K562 (cell line): ENCODE measurements around the gene INCA1. TPM values are rescaled to one million over a fixed set of nuclear protein-coding genes. Genes with fewer than 3 reads are reported as not detected.

Experiments
- ATAC-seq: fragments of 200-7000 bp; cut with Tn5 transposase; 3 replicates; pipeline ENCODE4 v1.9.1; 2020; ENCODE audit warnings: moderate library complexity
- BruUV-seq: library from RNA; stranded (reverse); fragments of 400-500 nt; replicated peaks from 2 replicates; lab custom pipeline; 2021; lab: Mats Ljungman, UMichigan
- CTCF ChIA-PET: fragments of 300-600 bp; formaldehyde crosslinking; extraction: SDS; loops from one replicate; lab custom pipeline; 2021; ENCODE audit warnings: low intra/inter-chr PET ratio; lab: Yijun Ruan, JAX
- POLR2A ChIA-PET: fragments of 300-600, 350-650 bp; sonication (Branson Sonifier 250); formaldehyde crosslinking; extraction: SDS; loops from one replicate; lab custom pipeline; 2021; ENCODE audit warnings: antibody characterized with exemption, inconsistent platforms; lab: Yijun Ruan, JAX
- DNase-seq, 4 experiments: peaks; one replicate each; pipeline versions ENCODE4 v3.0.0 to v3.0.0-alpha.2; 2011 to 2018; ENCODE audit warnings: low spot score in 3 of 4, mixed read lengths in 3 of 4; ENCODE audit errors: extremely low read depth in 1 of 4
- FAIRE-seq: peaks from 2 replicates; lab custom pipeline; 2011; peaks lifted over from hg19 to GRCh38; lab: Jason Lieb, UNC
- H2AFZ ChIP-seq: 2 replicates; pipeline ENCODE4 v1.6.0; 2011; ENCODE audit warnings: low read depth, low read length, control low read depth, inconsistent platforms
- H3K27ac ChIP-seq: fragments of 200-600 bp; 3 replicates; pipeline ENCODE4 v1.8.0; 2011; ENCODE audit warnings: low read depth, mild to moderate bottlenecking, control low read depth, inconsistent platforms, low read length, moderate library complexity, mixed read lengths; ENCODE audit errors: extremely low read depth
- H3K27me3 ChIP-seq, 2 experiments: fragments of 300-600 bp in 1 of 2; 2 replicates in 1 of 2; 3 replicates in 1 of 2; pipeline versions ENCODE4 v1.6.0 to v1.8.0; 2011; ENCODE audit warnings: inconsistent platforms in 2 of 2, low read length in 2 of 2, mild to moderate bottlenecking in 1 of 2, mixed read lengths in 1 of 2, moderate library complexity in 1 of 2; ENCODE audit not compliant: control insufficient read depth in 2 of 2, insufficient read depth in 2 of 2
- H3K36me3 ChIP-seq: fragments of 300-600 bp; 3 replicates; pipeline ENCODE4 v1.8.0; 2011; ENCODE audit warnings: mild to moderate bottlenecking, low read length, inconsistent platforms; ENCODE audit not compliant: control insufficient read depth, insufficient read depth
- H3K4me1 ChIP-seq, 2 experiments: fragments of 200-600 bp in 1 of 2; replicated peaks in 1 of 2; 2 replicates in 1 of 2; 3 replicates in 1 of 2; pipeline versions ENCODE4 v1.5.1 to v1.8.0; 2011; ENCODE audit warnings: inconsistent platforms in 2 of 2, low read length in 2 of 2, mild to moderate bottlenecking in 1 of 2, mixed read lengths in 1 of 2, moderate library complexity in 1 of 2; ENCODE audit not compliant: control insufficient read depth in 2 of 2, insufficient read depth in 2 of 2
- H3K4me2 ChIP-seq: 2 replicates; pipeline ENCODE4 v1.6.1; 2011; ENCODE audit warnings: low read length, control low read depth, inconsistent platforms, mixed read lengths; ENCODE audit not compliant: insufficient read depth
- H3K4me3 ChIP-seq: fragments of 200-600 bp; sonication (generic), shearing (Covaris generic); 2 replicates; pipeline ENCODE4 v1.5.1; 2016; ENCODE audit warnings: control low read depth, inconsistent platforms
- H3K79me2 ChIP-seq: fragments of 200-600 bp; 3 replicates; pipeline ENCODE4 v1.8.0; 2011; ENCODE audit warnings: low read length, inconsistent platforms; ENCODE audit not compliant: control insufficient read depth, insufficient read depth
- H3K9ac ChIP-seq, 2 experiments: 2 replicates each; pipeline versions ENCODE4 v1.6.0 to v1.6.1; 2011; ENCODE audit warnings: low read depth in 2 of 2, low read length in 2 of 2, control low read depth in 1 of 2, inconsistent platforms in 1 of 2, mild to moderate bottlenecking in 1 of 2, mixed read lengths in 1 of 2; ENCODE audit not compliant: insufficient read depth in 1 of 2
- H3K9me1 ChIP-seq: one replicate; pipeline ENCODE4 v1.6.0; 2011; ENCODE audit warnings: inconsistent platforms, mild to moderate bottlenecking, low read length, moderate library complexity; ENCODE audit not compliant: control insufficient read depth, insufficient read depth
- H3K9me3 ChIP-seq: replicated peaks from 2 replicates; pipeline ENCODE4 v1.5.1; 2011; ENCODE audit warnings: low read depth, low read length, inconsistent platforms; ENCODE audit not compliant: control insufficient read depth, insufficient read depth
- H4K20me1 ChIP-seq: replicated peaks from 2 replicates; pipeline ENCODE4 v1.6.1; 2011; ENCODE audit warnings: low read length, inconsistent platforms, mixed read lengths; ENCODE audit not compliant: control insufficient read depth, insufficient read depth
- MIER1 ChIP-seq: fragments of 450-650 bp; IDR thresholded peaks from 2 replicates; pipeline ENCODE4 v1.6.1; 2016; ENCODE audit warnings: antibody characterized with exemption, mild to moderate bottlenecking, low read depth
- MTA1 ChIP-seq: fragments of 450-650 bp; IDR thresholded peaks from 2 replicates; pipeline ENCODE4 v1.6.1; 2017; ENCODE audit warnings: borderline replicate concordance
- POLR2A ChIP-seq: fragments of 450-650 bp; conservative IDR thresholded peaks from 2 replicates; pipeline ENCODE4 v1.6.1; 2016
- RBFOX2 ChIP-seq: fragments of 200-400 bp; formaldehyde crosslinking; IDR thresholded peaks from 2 replicates; pipeline ENCODE4 v1.6.1; 2017; ENCODE audit warnings: low read depth, mild to moderate bottlenecking, low read length, moderate library complexity
- SIN3A ChIP-seq, 2 experiments: fragments of 150-350 bp in 1 of 2; IDR thresholded peaks; 2 replicates each; pipeline ENCODE4 v1.6.1; 2011 to 2016; ENCODE audit warnings: borderline replicate concordance in 2 of 2, low read depth in 2 of 2, low read length in 2 of 2, mild to moderate bottlenecking in 2 of 2, moderate library complexity in 2 of 2; ENCODE audit not compliant: control insufficient read depth in 1 of 2
- SMARCB1 ChIP-seq: IDR thresholded peaks from 2 replicates; pipeline ENCODE4 v1.6.1; 2011; ENCODE audit warnings: improper control_type of control experiment, low read depth; ENCODE audit not compliant: insufficient read length
- TFAP4 ChIP-seq: sonication (generic); formaldehyde crosslinking; IDR thresholded peaks from 2 replicates; pipeline ENCODE4 v1.8.0; 2022; ENCODE audit warnings: missing genetic modification reagents, mild to moderate bottlenecking, moderate library complexity, borderline replicate concordance
- ZNF263 ChIP-seq: sonication (generic); formaldehyde crosslinking; IDR thresholded peaks from 2 replicates; pipeline ENCODE4 v1.8.0; 2022; ENCODE audit warnings: mild to moderate bottlenecking, missing genetic modification reagents, borderline replicate concordance
- WGBS: fragments of 100-300 bp; shearing (Covaris generic); methylation state at CpG from one replicate; pipeline ENCODE4 v1.1.6; 2016; ENCODE audit warnings: low coverage, mixed read lengths; ENCODE audit not compliant: insufficient coverage; ENCODE audit errors: missing lambda C conversion rate; 5-methylcytosine and 5-hydroxymethylcytosine counted together
- in situ Hi-C: fragments of 300-500 bp; cut with MboI; formaldehyde crosslinking; loops from 4 replicates; pipeline ENCODE4 v1.15.0; 2018; ENCODE audit warnings: inconsistent platforms, mixed read lengths
- intact Hi-C: fragments of 100-400 bp; cut with micrococcal nuclease; formaldehyde crosslinking; loops from 2 replicates; pipeline ENCODE4 v1.14.2; 2022
- polyA plus RNA-seq, 8 experiments: library from polyadenylated mRNA; depleted of rRNA in 4 of 8; stranded (reverse) in 5 of 8; unstranded in 3 of 8; fragments of >200 nt; fragmentation: Nextera tagmentation in 2 of 8; fragmentation: Illumina TruSeq in 1 of 8; extraction: Ambion mirVana in 2 of 8; extraction: Trizol in 1 of 8; gene quantifications; 2 replicates each; pipeline versions ENCODE4 v1.2.1 to v1.2.3, GENCODE V29; 2011 to 2014; ENCODE audit warnings: inconsistent platforms in 1 of 8, missing spikeins in 1 of 8
- total RNA-seq, 7 experiments: library from RNA; depleted of rRNA in 6 of 7; stranded (reverse); fragments of >200 nt in 6 of 7; fragmentation: Illumina TruSeq in 2 of 7; extraction: Trizol in 2 of 7; gene quantifications; 2 replicates each; pipeline versions ENCODE4 v1.2.1 to v1.2.3, GENCODE V29; 2011 to 2021; ENCODE audit warnings: low replicate concordance in 1 of 7

The INCA1 gene
- total and polyA plus RNA-seq, 9 of the 15 experiments (the other 6 are each of a cell fraction or from before 2014, with no cell fraction given): 0.08 to 0.50 (median 0.13) TPM; not detected in 4

GRCh38 chr17:4946312-4946976, 50.9 kb downstream of the INCA1 start:
- in situ Hi-C loops (no loop called here), intact Hi-C loops (no loop called here)
- TSS peak; percentile 60 for BruUV-seq
- peak overlapping the region; percentile 98 for H3K27ac ChIP-seq
- H3K9me1 ChIP-seq: no peaks in the 10 kb centered on the region
- DNase-seq (no peak), FAIRE-seq (peak; percentile 54), ATAC-seq (no peak)
- H3K4me3 ChIP-seq: peak overlapping the region; percentile 97
- CTCF ChIA-PET: no interaction called here
- H3K79me2 ChIP-seq: peaks cover 82% of the 10 kb centered on the region
- peaks cover 30 to 42% of the 10 kb centered on the region in 2 experiments for H3K4me1 ChIP-seq
- TF ChIP-seq MIER1: no peak
- no peak for TF ChIP-seq ZNF263
- no peak for TF ChIP-seq MTA1
- TF ChIP-seq POLR2A: 0 out of 2 replicates have a peak, but pooled peaks have one; percentile 53
- TF ChIP-seq RBFOX2: peak; percentile 58
- no peaks in the 10 kb centered on the region for H3K27me3 ChIP-seq
- H3K36me3 ChIP-seq: peaks cover 64% of the 10 kb centered on the region
- H3K9me3 ChIP-seq: no peaks in the 10 kb centered on the region
- peaks cover 22% of the 10 kb centered on the region for H4K20me1 ChIP-seq
- 6% methylated on average over 16 of the region's 16 CpGs for WGBS
- peak overlapping the region; percentile 59 to 97 for H3K9ac ChIP-seq
- no peak overlapping the region for H2AFZ ChIP-seq
- POLR2A ChIA-PET: interaction anchor here (0.6 to 3.2 kb wide), 4 partner anchors 14 to 814 kb away, joined by 3 to 21 read pairs (median 4); partner anchors contain the start of gene SPAG7
- H3K4me2 ChIP-seq: peak overlapping the region; percentile 93

GRCh38 chr17:4945944-4946280, 51.4 kb downstream of the INCA1 start:
- BruUV-seq: no TSS peak
- 10% methylated on average over 3 of the region's 4 CpGs for WGBS
- Histone ChIP-seq H3K9me3 (no peaks in the 10 kb centered on the region), H3K27ac (peak overlapping the region; percentile 98), H2AFZ (no peak overlapping the region), H3K9me1 (no peaks in the 10 kb centered on the region), H3K4me2 (peak overlapping the region; percentile 93), H3K4me3 (peak overlapping the region; percentile 97), H3K9ac (peak overlapping the region; percentile 50 to 97; a peak in 3 of 4 replicates), H4K20me1 (peaks cover 22% of the 10 kb centered on the region), H3K36me3 (peaks cover 65% of the 10 kb centered on the region), H3K4me1 (peaks cover 24 to 37% of the 10 kb centered on the region in 2 experiments), H3K79me2 (peaks cover 83% of the 10 kb centered on the region), H3K27me3 (no peaks in the 10 kb centered on the region)
- ChIA-PET POLR2A (interaction anchor here (0.6 to 3.2 kb wide), 4 partner anchors 17 to 813 kb away, joined by 3 to 21 read pairs (median 3); partner anchors contain the start of gene SPAG7), CTCF (no interaction called here)
- ATAC-seq (no peak), DNase-seq (no peak), FAIRE-seq (no peak)
- in situ Hi-C loops (no loop called here), intact Hi-C loops (loop anchor here (1.0 kb wide), 1 partner anchor 21 kb away; the partner anchor contains the start of gene SPAG7)
- TF ChIP-seq TFAP4 (0 out of 2 replicates have a peak, but pooled peaks have one; percentile 29), SMARCB1 (no peak), SIN3A (IDR thresholded peaks at IDR 0.05; ENCODE audit: borderline replicate concordance in 2 of 2, control insufficient read depth in 1 of 2, low read depth in 2 of 2, low read length in 2 of 2) (peak in 1 of 2 experiments; percentile 37; a peak in 1 of 4 replicates)
